Glutamatergic neuron (in vitro differentiated cells): ENCODE data around the gene TMC5. TPM values are rescaled to one million over a fixed set of nuclear protein-coding genes. Genes with fewer than 3 reads are reported as not detected.

ENCODE experiments used
- DNase-seq: peaks from one replicate; pipeline ENCODE4 v3.0.0; 2022
- H3K27ac Mint-ChIP-seq: one replicate; pipeline ENCODE4 v1.8.0; 2020; ENCODE audit warnings: mild to moderate bottlenecking, mixed read lengths, inconsistent platforms; ENCODE audit not compliant: unreplicated experiment
- H3K27me3 Mint-ChIP-seq: one replicate; pipeline ENCODE4 v1.8.0; 2020; ENCODE audit warnings: mild to moderate bottlenecking, moderate library complexity, mixed read lengths, inconsistent platforms; ENCODE audit not compliant: unreplicated experiment
- H3K36me3 Mint-ChIP-seq: one replicate; pipeline ENCODE4 v1.8.0; 2020; ENCODE audit warnings: mild to moderate bottlenecking, mixed read lengths, inconsistent platforms; ENCODE audit not compliant: unreplicated experiment
- H3K4me1 Mint-ChIP-seq: one replicate; pipeline ENCODE4 v1.8.0; 2020; ENCODE audit warnings: mild to moderate bottlenecking, low read depth, mixed read lengths, inconsistent platforms; ENCODE audit not compliant: unreplicated experiment
- H3K4me3 Mint-ChIP-seq: one replicate; pipeline ENCODE4 v1.8.0; 2020; ENCODE audit warnings: mild to moderate bottlenecking, mixed read lengths, inconsistent platforms; ENCODE audit not compliant: unreplicated experiment
- H3K9me3 Mint-ChIP-seq: one replicate; pipeline ENCODE4 v1.8.0; 2020; ENCODE audit warnings: mild to moderate bottlenecking, moderate library complexity, mixed read lengths, inconsistent platforms; ENCODE audit not compliant: unreplicated experiment
- total RNA-seq: library from RNA; stranded (reverse); fragmentation: NEBNext Ultra II Directional; extraction: Animal tissue kit (Norgen Biotek cat#: 25700); gene quantifications from one replicate; pipeline ENCODE4 v1.2.1, GENCODE V29; 2021; ENCODE audit not compliant: unreplicated experiment
- TF ChIP-seq, protein P1 (sequence below): fragments of 200-600 bp; sonication (generic); IDR thresholded peaks from one replicate; pipeline ENCODE4 v1.5.0; 2021; ENCODE audit not compliant: partially characterized antibody, unreplicated experiment

TMC5 gene
- total RNA-seq, 1 donor from 2014 or later = not detected

DNA sequence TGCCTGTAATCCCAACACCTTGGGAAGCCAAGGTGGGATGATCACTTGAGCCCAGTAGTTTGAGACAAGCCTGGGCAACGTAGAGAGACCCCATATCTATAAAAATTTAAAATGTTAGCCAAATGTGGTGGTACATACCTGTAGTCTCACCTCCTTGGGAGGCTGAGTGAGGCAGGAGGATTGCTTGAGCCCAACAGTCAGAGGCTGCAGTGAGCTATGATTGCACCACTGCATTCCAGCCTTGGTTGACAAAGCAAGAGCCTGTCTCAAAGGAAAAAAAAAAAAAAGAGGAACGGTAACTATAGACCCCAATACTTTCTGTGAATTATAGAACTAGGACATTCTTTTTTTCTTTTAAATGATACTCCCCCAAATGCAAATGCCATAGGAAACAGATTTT lies 1.8 kb upstream of the TMC5 start:
- H3K36me3 Mint-ChIP-seq = no peaks in the 10 kb centered on the region
- H3K4me3 Mint-ChIP-seq = no peak overlapping the region
- peaks cover 2% of the 10 kb centered on the region for H3K27me3 Mint-ChIP-seq
- no peak for DNase-seq
- peaks cover 2% of the 10 kb centered on the region for H3K9me3 Mint-ChIP-seq
- TF ChIP-seq, protein P1, sequence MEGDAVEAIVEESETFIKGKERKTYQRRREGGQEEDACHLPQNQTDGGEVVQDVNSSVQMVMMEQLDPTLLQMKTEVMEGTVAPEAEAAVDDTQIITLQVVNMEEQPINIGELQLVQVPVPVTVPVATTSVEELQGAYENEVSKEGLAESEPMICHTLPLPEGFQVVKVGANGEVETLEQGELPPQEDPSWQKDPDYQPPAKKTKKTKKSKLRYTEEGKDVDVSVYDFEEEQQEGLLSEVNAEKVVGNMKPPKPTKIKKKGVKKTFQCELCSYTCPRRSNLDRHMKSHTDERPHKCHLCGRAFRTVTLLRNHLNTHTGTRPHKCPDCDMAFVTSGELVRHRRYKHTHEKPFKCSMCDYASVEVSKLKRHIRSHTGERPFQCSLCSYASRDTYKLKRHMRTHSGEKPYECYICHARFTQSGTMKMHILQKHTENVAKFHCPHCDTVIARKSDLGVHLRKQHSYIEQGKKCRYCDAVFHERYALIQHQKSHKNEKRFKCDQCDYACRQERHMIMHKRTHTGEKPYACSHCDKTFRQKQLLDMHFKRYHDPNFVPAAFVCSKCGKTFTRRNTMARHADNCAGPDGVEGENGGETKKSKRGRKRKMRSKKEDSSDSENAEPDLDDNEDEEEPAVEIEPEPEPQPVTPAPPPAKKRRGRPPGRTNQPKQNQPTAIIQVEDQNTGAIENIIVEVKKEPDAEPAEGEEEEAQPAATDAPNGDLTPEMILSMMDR = no peak
- no peak overlapping the region for H3K27ac Mint-ChIP-seq
- no peaks in the 10 kb centered on the region for H3K4me1 Mint-ChIP-seq

DNA sequence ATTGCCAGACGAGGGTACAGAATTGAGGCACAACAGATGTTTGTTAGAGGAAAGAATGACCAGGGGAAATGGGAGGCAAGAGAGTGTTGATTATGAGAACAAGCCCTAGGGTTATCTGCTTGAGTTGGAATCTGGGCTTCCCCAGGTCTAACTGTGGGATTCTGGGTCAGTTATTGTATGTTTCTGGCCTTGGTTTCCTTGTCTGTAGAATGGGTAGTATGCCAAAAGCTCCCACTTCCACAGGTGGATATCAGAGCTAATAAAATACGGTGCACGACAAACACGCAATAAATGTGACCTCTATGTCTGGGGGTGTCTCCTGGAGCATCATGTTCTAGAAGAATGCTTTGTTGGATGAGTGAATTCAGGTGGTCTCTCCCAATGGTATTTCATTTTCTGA lies 517 bp downstream of the TMC5 start:
- no peak overlapping the region for H3K27ac Mint-ChIP-seq
- H3K9me3 Mint-ChIP-seq = peaks cover 3% of the 10 kb centered on the region
- H3K36me3 Mint-ChIP-seq = no peaks in the 10 kb centered on the region
- DNase-seq = no peak
- TF ChIP-seq, protein P1 = no peak
- no peaks in the 10 kb centered on the region for H3K4me1 Mint-ChIP-seq
- no peak overlapping the region for H3K4me3 Mint-ChIP-seq
- H3K27me3 Mint-ChIP-seq = no peaks in the 10 kb centered on the region

DNA sequence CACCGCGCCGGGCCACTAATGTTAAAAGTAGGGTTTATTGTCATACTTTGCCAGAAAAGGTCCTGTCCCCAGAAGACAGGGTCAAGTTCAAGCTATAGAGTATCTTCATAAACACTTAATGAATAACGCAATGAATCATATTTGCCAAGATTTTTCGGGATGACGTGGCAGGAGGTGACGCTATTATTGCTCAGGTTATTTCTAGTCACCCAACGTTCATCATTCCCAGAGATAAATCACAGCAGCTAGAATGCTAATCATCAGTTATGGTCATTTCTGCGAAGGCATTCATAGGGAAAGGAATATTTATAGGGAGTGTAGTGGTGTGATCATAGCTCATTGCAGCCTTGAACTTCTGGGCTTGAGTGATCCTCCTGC lies 2.0 kb downstream of the TMC5 start:
- no peak overlapping the region for H3K27ac Mint-ChIP-seq
- peaks cover 3% of the 10 kb centered on the region for H3K9me3 Mint-ChIP-seq
- no peak overlapping the region for H3K4me3 Mint-ChIP-seq
- TF ChIP-seq, protein P1 = no peak
- H3K27me3 Mint-ChIP-seq = no peaks in the 10 kb centered on the region
- H3K36me3 Mint-ChIP-seq = no peaks in the 10 kb centered on the region
- no peaks in the 10 kb centered on the region for H3K4me1 Mint-ChIP-seq
- DNase-seq = no peak

DNA sequence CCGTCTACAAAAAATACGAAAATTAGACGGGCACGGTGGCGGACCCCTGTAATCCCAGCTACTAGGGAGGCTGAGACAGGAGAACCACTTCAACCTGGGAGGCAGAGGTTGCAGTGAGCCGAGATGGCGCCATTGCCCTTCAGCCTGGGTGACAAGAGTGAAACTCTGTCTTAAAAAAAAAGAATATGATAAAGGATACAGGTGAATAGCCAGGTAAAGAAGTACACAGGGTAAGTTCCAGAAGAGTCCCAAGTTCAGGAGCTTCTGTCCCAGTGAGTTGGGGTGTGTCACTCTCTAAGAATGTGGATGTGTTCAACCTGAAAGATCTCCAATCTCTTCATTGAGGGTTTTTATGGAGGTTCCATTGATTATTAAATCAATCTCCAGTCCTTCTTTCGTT lies 6.8 kb downstream of the TMC5 start:
- Mint-ChIP-seq H3K4me1 (no peaks in the 10 kb centered on the region), H3K9me3 (peaks cover 3% of the 10 kb centered on the region), H3K27me3 (no peaks in the 10 kb centered on the region), H3K4me3 (no peak overlapping the region), H3K27ac (no peak overlapping the region), H3K36me3 (no peaks in the 10 kb centered on the region)
- no peak for DNase-seq
- TF ChIP-seq, protein P1 = no peak

DNA sequence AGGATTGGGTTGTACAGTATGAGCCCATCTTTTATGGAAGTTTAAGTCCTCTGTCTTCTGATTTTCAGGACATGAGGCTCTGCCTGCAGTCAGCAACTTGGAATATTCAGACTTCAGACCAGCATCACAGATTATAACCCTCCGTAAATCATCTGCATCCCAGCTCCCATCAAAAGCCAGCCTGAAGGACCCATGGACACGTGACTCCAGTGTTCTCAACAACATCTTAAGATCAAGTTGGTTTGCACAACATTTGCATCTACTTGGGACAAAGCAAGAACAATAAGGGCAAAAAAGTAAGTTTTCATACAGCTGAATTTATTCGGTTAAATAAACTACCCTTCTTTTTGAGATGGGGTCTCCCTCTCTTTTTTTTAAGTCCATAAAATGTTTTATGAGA lies 12.7 kb downstream of the TMC5 start:
- no peaks in the 10 kb centered on the region for H3K27me3 Mint-ChIP-seq
- TF ChIP-seq, protein P1 = no peak
- no peak overlapping the region for H3K27ac Mint-ChIP-seq
- H3K9me3 Mint-ChIP-seq = no peaks in the 10 kb centered on the region
- H3K36me3 Mint-ChIP-seq = no peaks in the 10 kb centered on the region
- no peaks in the 10 kb centered on the region for H3K4me1 Mint-ChIP-seq
- DNase-seq = no peak
- no peak overlapping the region for H3K4me3 Mint-ChIP-seq
